ENCODE results near the gene RYR2.
A peak's percentile ranks its signal among the peaks of the same experiment; 100 is the strongest.

RYR2 gene

GRCh38 chr1:237384213-237384612 is 342.2 kb downstream of the RYR2 start:
- Histone ChIP-seq H2AK5ac (ENCODE audit: low read length) (no peak overlapping the region), H2BK12ac (ENCODE audit: low read length) (no peak overlapping the region), H3K4me3 (ENCODE audit: low read depth, low read length) (no peak overlapping the region), H2BK120ac (ENCODE audit: insufficient read depth, low read length, poor library complexity) (no peak overlapping the region), H3K27me3 (ENCODE audit: insufficient read depth, low read length) (no peaks in the 10 kb centered on the region), H3K36me3 (ENCODE audit: control insufficient read depth in 1 of 2, insufficient read depth in 2 of 2, low read length in 2 of 2) (no peaks in the 10 kb centered on the region), H4K8ac (ENCODE audit: low read depth, low read length) (no peak overlapping the region), H3K23ac (ENCODE audit: low read length) (no peak overlapping the region), H2AFZ (ENCODE audit: insufficient read depth, low read length, poor library complexity) (no peak overlapping the region), H3K9me3 (ENCODE audit: insufficient read depth, low read depth, low read length) (no peaks in the 10 kb centered on the region), H3K27ac (ENCODE audit: low read depth, low read length) (no peak overlapping the region), H3K9ac (ENCODE audit: low read length) (no peak overlapping the region), H4K12ac (ENCODE audit: low read depth, low read length) (no peak overlapping the region), H3K14ac (ENCODE audit: low read length) (no peak overlapping the region), H3K4me2 (ENCODE audit: low read length) (no peak overlapping the region), H3K4ac (ENCODE audit: low read depth, low read length) (no peak overlapping the region), H3K79me1 (ENCODE audit: low read length) (no peaks in the 10 kb centered on the region), H3K79me2 (ENCODE audit: control insufficient read depth, insufficient read depth, low read length, poor library complexity) (no peaks in the 10 kb centered on the region), H2BK5ac (ENCODE audit: low read depth, low read length, poor library complexity) (no peak overlapping the region), H3K4me1 (ENCODE audit: control insufficient read depth in 1 of 2, insufficient read depth in 2 of 2, low read length in 2 of 2) (no peaks in the 10 kb centered on the region), H3K18ac (ENCODE audit: low read length) (no peak overlapping the region), H4K91ac (ENCODE audit: low read depth, low read length) (no peak overlapping the region)
- no peak for DNase-seq
- no CpG with 5 or more reads among the region's 6 CpGs for WGBS (ENCODE audit: extremely low coverage, insufficient coverage, insufficient read length)

- WGBS (ENCODE audit: extremely low coverage, insufficient coverage, insufficient read length) = no CpG with 5 or more reads among the region's 8 CpGs
- Histone ChIP-seq H3K79me2 (ENCODE audit: control insufficient read depth, insufficient read depth, low read length, poor library complexity) (no peaks in the 10 kb centered on the region), H4K12ac (ENCODE audit: low read depth, low read length) (no peak overlapping the region)
Measured at GRCh38 chr1:237386362-237387143, 344.6 kb downstream of the RYR2 start.

GRCh38 chr1:237387144-237387505 is 345.1 kb downstream of the RYR2 start:
- Histone ChIP-seq H3K36me3 (ENCODE audit: control insufficient read depth in 1 of 2, insufficient read depth in 2 of 2, low read length in 2 of 2) (no peaks in the 10 kb centered on the region), H2BK12ac (ENCODE audit: low read length) (no peak overlapping the region), H2AFZ (ENCODE audit: insufficient read depth, low read length, poor library complexity) (no peak overlapping the region), H3K79me2 (ENCODE audit: control insufficient read depth, insufficient read depth, low read length, poor library complexity) (no peaks in the 10 kb centered on the region), H3K18ac (ENCODE audit: low read length) (no peak overlapping the region), H3K4me1 (ENCODE audit: control insufficient read depth in 1 of 2, insufficient read depth in 2 of 2, low read length in 2 of 2) (peaks cover 0 to 2% of the 10 kb centered on the region in 2 experiments), H4K8ac (ENCODE audit: low read depth, low read length) (no peak overlapping the region), H3K9me3 (ENCODE audit: insufficient read depth, low read depth, low read length) (no peaks in the 10 kb centered on the region), H2BK5ac (ENCODE audit: low read depth, low read length, poor library complexity) (no peak overlapping the region), H3K23ac (ENCODE audit: low read length) (no peak overlapping the region), H3K79me1 (ENCODE audit: low read length) (no peaks in the 10 kb centered on the region), H3K27me3 (ENCODE audit: insufficient read depth, low read length) (no peaks in the 10 kb centered on the region), H3K14ac (ENCODE audit: low read length) (no peak overlapping the region), H4K12ac (ENCODE audit: low read depth, low read length) (no peak overlapping the region), H2BK120ac (ENCODE audit: insufficient read depth, low read length, poor library complexity) (no peak overlapping the region), H3K4ac (ENCODE audit: low read depth, low read length) (no peak overlapping the region), H3K9ac (ENCODE audit: low read length) (no peak overlapping the region), H3K27ac (ENCODE audit: low read depth, low read length) (no peak overlapping the region), H2AK5ac (ENCODE audit: low read length) (no peak overlapping the region), H3K4me3 (ENCODE audit: low read depth, low read length) (no peak overlapping the region), H3K4me2 (ENCODE audit: low read length) (no peak overlapping the region), H4K91ac (ENCODE audit: low read depth, low read length) (no peak overlapping the region)
- WGBS (ENCODE audit: extremely low coverage, insufficient coverage, insufficient read length) = no CpG with 5 or more reads among the region's 5 CpGs
- no peak for DNase-seq

More at GRCh38 chr1:237386362-237387143, 344.6 kb downstream of the RYR2 start:
- Histone ChIP-seq H2BK120ac (ENCODE audit: insufficient read depth, low read length, poor library complexity) (no peak overlapping the region), H3K23ac (ENCODE audit: low read length) (no peak overlapping the region), H3K4me1 (ENCODE audit: control insufficient read depth in 1 of 2, insufficient read depth in 2 of 2, low read length in 2 of 2) (peaks cover 0 to 2% of the 10 kb centered on the region in 2 experiments), H3K14ac (ENCODE audit: low read length) (no peak overlapping the region), H3K18ac (ENCODE audit: low read length) (no peak overlapping the region), H3K27ac (ENCODE audit: low read depth, low read length) (no peak overlapping the region), H3K4me3 (ENCODE audit: low read depth, low read length) (no peak overlapping the region), H3K36me3 (ENCODE audit: control insufficient read depth in 1 of 2, insufficient read depth in 2 of 2, low read length in 2 of 2) (no peaks in the 10 kb centered on the region), H2AFZ (ENCODE audit: insufficient read depth, low read length, poor library complexity) (no peak overlapping the region), H3K4ac (ENCODE audit: low read depth, low read length) (no peak overlapping the region), H3K9ac (ENCODE audit: low read length) (no peak overlapping the region), H2AK5ac (ENCODE audit: low read length) (no peak overlapping the region), H2BK5ac (ENCODE audit: low read depth, low read length, poor library complexity) (no peak overlapping the region), H2BK12ac (ENCODE audit: low read length) (no peak overlapping the region), H4K91ac (ENCODE audit: low read depth, low read length) (no peak overlapping the region), H3K4me2 (ENCODE audit: low read length) (no peak overlapping the region), H3K9me3 (ENCODE audit: insufficient read depth, low read depth, low read length) (no peaks in the 10 kb centered on the region), H4K8ac (ENCODE audit: low read depth, low read length) (no peak overlapping the region), H3K79me1 (ENCODE audit: low read length) (no peaks in the 10 kb centered on the region), H3K27me3 (ENCODE audit: insufficient read depth, low read length) (no peaks in the 10 kb centered on the region)
- peak in 1 of 2 donors; percentile 46 for DNase-seq

- no peak overlapping the region for H3K18ac ChIP-seq (ENCODE audit: low read length)
- no peaks in the 10 kb centered on the region for H3K36me3 ChIP-seq (ENCODE audit: control insufficient read depth in 1 of 2, insufficient read depth in 2 of 2, low read length in 2 of 2)
- H4K12ac ChIP-seq (ENCODE audit: low read depth, low read length) = no peak overlapping the region
- peaks cover 0 to 2% of the 10 kb centered on the region in 2 experiments for H3K4me1 ChIP-seq (ENCODE audit: control insufficient read depth in 1 of 2, insufficient read depth in 2 of 2, low read length in 2 of 2)
- no peak overlapping the region for H2BK5ac ChIP-seq (ENCODE audit: low read depth, low read length, poor library complexity)
- H4K8ac ChIP-seq (ENCODE audit: low read depth, low read length) = no peak overlapping the region
- H4K91ac ChIP-seq (ENCODE audit: low read depth, low read length) = no peak overlapping the region
- no peaks in the 10 kb centered on the region for H3K9me3 ChIP-seq (ENCODE audit: insufficient read depth, low read depth, low read length)
- WGBS (ENCODE audit: extremely low coverage, insufficient coverage, insufficient read length) = no CpG with 5 or more reads among the region's 3 CpGs
- no peak overlapping the region for H3K9ac ChIP-seq (ENCODE audit: low read length)
- H2AK5ac ChIP-seq (ENCODE audit: low read length) = no peak overlapping the region
- DNase-seq = peak in 1 of 2 donors; percentile 45
- H3K27me3 ChIP-seq (ENCODE audit: insufficient read depth, low read length) = no peaks in the 10 kb centered on the region
- H2AFZ ChIP-seq (ENCODE audit: insufficient read depth, low read length, poor library complexity) = no peak overlapping the region
- no peak overlapping the region for H2BK12ac ChIP-seq (ENCODE audit: low read length)
- no peak overlapping the region for H3K27ac ChIP-seq (ENCODE audit: low read depth, low read length)
- no peaks in the 10 kb centered on the region for H3K79me1 ChIP-seq (ENCODE audit: low read length)
- no peak overlapping the region for H3K4me3 ChIP-seq (ENCODE audit: low read depth, low read length)
- no peak overlapping the region for H3K14ac ChIP-seq (ENCODE audit: low read length)
- no peaks in the 10 kb centered on the region for H3K79me2 ChIP-seq (ENCODE audit: control insufficient read depth, insufficient read depth, low read length, poor library complexity)
- H3K23ac ChIP-seq (ENCODE audit: low read length) = no peak overlapping the region
- H3K4ac ChIP-seq (ENCODE audit: low read depth, low read length) = no peak overlapping the region
- H2BK120ac ChIP-seq (ENCODE audit: insufficient read depth, low read length, poor library complexity) = no peak overlapping the region
- H3K4me2 ChIP-seq (ENCODE audit: low read length) = no peak overlapping the region
Measured at GRCh38 chr1:237390823-237391222, 348.8 kb downstream of the RYR2 start.
